GM18870 (cell line): ENCODE measurements around the gene PDZD8.
"Not testable (repeated sequence)": the region's sequence is repeated elsewhere in the genome, so short reads cannot be mapped to it uniquely, and the experiment has no call there.

ENCODE experiments used
- ATAC-seq: cut with Tn5 transposase; IDR thresholded peaks from one replicate; pipeline ENCODE4 v1.9.1; 2021; ENCODE audit warnings: moderate library complexity; ENCODE audit not compliant: unreplicated experiment

The PDZD8 gene

GRCh38 chr10:117350909-117351308 lies 24.3 kb downstream of the PDZD8 start:
- peak; percentile 70 for ATAC-seq

GRCh38 chr10:117348236-117348635 lies 27.0 kb downstream of the PDZD8 start:
- ATAC-seq, result no peak

GRCh38 chr10:117346574-117346973 lies 28.7 kb downstream of the PDZD8 start:
- no peak for ATAC-seq

- ATAC-seq, result no peak
Measured at GRCh38 chr10:117345143-117345542, 30.1 kb downstream of the PDZD8 start.

- ATAC-seq, result peak; percentile 5
Measured at GRCh38 chr10:117342641-117343040, 32.6 kb downstream of the PDZD8 start.

- no peak for ATAC-seq
Measured at GRCh38 chr10:117341061-117341460, 34.2 kb downstream of the PDZD8 start.

GRCh38 chr10:117339979-117340378 lies 35.3 kb downstream of the PDZD8 start:
- no peak for ATAC-seq

GRCh38 chr10:117339578-117339977 lies 35.7 kb downstream of the PDZD8 start:
- no peak for ATAC-seq

GRCh38 chr10:117334926-117335325 lies 40.3 kb downstream of the PDZD8 start:
- ATAC-seq, result no peak

- ATAC-seq, result no peak
Measured at GRCh38 chr10:117334066-117334465, 41.2 kb downstream of the PDZD8 start.

- ATAC-seq, result no peak
Measured at GRCh38 chr10:117327262-117327661, 48.0 kb downstream of the PDZD8 start.

- no peak for ATAC-seq
Measured at GRCh38 chr10:117324367-117324766, 50.9 kb downstream of the PDZD8 start.

GRCh38 chr10:117322260-117322659 lies 53.0 kb downstream of the PDZD8 start:
- no peak for ATAC-seq

GRCh38 chr10:117320050-117320665 lies 55.1 kb downstream of the PDZD8 start:
- ATAC-seq, result no peak

GRCh38 chr10:117318909-117319308 lies 56.3 kb downstream of the PDZD8 start:
- ATAC-seq, result no peak

- ATAC-seq, result no peak
Measured at GRCh38 chr10:117316701-117317100, 58.5 kb downstream of the PDZD8 start.

- ATAC-seq, result no peak
Measured at GRCh38 chr10:117313641-117314040, 61.6 kb downstream of the PDZD8 start.

- ATAC-seq, result no peak
Measured at GRCh38 chr10:117312430-117312829, 62.8 kb downstream of the PDZD8 start.

GRCh38 chr10:117311261-117311660 lies 64.0 kb downstream of the PDZD8 start:
- ATAC-seq, result no peak

GRCh38 chr10:117306674-117307073 lies 68.6 kb downstream of the PDZD8 start:
- no peak for ATAC-seq

- ATAC-seq, result not testable (repeated sequence)
Measured at GRCh38 chr10:117303451-117303850, 71.8 kb downstream of the PDZD8 start.

GRCh38 chr10:117300671-117301070 lies 74.6 kb downstream of the PDZD8 start:
- no peak for ATAC-seq

- no peak for ATAC-seq
Measured at GRCh38 chr10:117299435-117299834, 75.8 kb downstream of the PDZD8 start.
